Measurements from ENCODE around the gene SHC3. TPM values are rescaled to one million over a fixed set of nuclear protein-coding genes. Genes with fewer than 3 reads are reported as not detected.

SHC3 gene
- total RNA-seq, 1 donor from 2014 or later, result 0.96 TPM

DNA sequence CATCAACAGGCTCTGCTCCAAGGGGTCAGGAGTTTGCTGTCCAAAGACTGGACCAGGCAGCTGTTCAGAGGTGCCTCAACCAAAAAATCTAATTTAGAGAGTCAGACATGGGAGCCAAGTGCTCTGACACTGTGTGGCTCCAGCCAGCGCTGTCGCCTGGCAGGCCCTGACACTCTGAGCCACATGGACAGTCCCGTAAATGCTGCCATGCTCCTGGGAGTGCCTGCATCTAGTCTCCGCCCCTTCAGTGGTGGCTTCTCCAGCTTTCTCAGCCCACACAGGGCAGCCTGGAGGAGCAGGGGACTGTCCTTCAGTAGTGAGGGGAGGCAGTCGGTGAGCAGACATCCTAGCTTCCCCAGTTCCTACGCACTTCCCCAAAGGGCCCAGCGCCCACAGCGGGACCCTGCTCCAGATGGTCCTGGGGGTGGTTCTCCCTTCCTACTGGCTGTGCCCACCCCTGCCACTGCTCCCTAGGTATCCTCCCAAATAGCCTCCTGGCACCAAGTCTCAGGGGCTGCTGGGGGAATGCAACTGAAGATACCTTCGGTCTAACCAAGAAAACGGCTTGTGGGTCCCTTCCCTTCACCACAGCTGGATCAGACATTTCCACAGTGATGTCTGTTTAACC is 72.3 kb downstream of the SHC3 start:
- Histone ChIP-seq H3K9me3 (replicated peaks) (peaks cover 11% of the 10 kb centered on the region), H3K27me3 (ENCODE audit: low read depth) (no peaks in the 10 kb centered on the region), H3K4me1 (no peaks in the 10 kb centered on the region), H3K27ac (replicated peaks) (no peak overlapping the region), H3K36me3 (no peaks in the 10 kb centered on the region), H3K4me3 (no peak overlapping the region)
- TF ChIP-seq, protein P1, sequence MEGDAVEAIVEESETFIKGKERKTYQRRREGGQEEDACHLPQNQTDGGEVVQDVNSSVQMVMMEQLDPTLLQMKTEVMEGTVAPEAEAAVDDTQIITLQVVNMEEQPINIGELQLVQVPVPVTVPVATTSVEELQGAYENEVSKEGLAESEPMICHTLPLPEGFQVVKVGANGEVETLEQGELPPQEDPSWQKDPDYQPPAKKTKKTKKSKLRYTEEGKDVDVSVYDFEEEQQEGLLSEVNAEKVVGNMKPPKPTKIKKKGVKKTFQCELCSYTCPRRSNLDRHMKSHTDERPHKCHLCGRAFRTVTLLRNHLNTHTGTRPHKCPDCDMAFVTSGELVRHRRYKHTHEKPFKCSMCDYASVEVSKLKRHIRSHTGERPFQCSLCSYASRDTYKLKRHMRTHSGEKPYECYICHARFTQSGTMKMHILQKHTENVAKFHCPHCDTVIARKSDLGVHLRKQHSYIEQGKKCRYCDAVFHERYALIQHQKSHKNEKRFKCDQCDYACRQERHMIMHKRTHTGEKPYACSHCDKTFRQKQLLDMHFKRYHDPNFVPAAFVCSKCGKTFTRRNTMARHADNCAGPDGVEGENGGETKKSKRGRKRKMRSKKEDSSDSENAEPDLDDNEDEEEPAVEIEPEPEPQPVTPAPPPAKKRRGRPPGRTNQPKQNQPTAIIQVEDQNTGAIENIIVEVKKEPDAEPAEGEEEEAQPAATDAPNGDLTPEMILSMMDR (IDR thresholded peaks at IDR 0.05; ENCODE audit: borderline replicate concordance), result no peak
- no peak for DNase-seq
- intact Hi-C loops (cut with micrococcal nuclease), result no loop called here

DNA sequence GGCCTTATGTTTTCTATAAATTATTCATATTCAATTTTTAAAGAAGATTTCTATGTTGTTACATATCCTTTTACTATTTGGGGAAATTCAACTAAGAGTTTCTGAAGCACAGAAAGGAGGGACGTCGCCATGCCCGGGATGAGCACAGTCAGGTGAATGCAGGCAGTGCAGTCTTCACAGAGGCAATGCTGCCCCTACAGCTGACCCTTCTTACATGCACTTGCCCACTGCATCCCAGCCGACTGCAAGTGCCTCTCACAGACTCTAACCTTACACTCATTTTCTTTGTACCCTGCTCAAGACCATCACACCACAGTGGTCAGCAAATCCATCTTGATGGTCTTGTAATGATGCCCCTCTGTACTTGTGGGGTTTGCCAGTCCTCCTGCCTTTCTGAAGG is 73.8 kb downstream of the SHC3 start:
- H3K36me3 ChIP-seq, result no peaks in the 10 kb centered on the region
- H3K27me3 ChIP-seq (ENCODE audit: low read depth), result no peaks in the 10 kb centered on the region
- H3K4me3 ChIP-seq, result no peak overlapping the region
- H3K4me1 ChIP-seq, result no peaks in the 10 kb centered on the region
- intact Hi-C loops (cut with micrococcal nuclease), result no loop called here
- DNase-seq, result no peak
- H3K9me3 ChIP-seq (replicated peaks), result peaks cover 3% of the 10 kb centered on the region
- H3K27ac ChIP-seq (replicated peaks), result no peak overlapping the region
- TF ChIP-seq, protein P1 (IDR thresholded peaks at IDR 0.05; ENCODE audit: borderline replicate concordance), result no peak

DNA sequence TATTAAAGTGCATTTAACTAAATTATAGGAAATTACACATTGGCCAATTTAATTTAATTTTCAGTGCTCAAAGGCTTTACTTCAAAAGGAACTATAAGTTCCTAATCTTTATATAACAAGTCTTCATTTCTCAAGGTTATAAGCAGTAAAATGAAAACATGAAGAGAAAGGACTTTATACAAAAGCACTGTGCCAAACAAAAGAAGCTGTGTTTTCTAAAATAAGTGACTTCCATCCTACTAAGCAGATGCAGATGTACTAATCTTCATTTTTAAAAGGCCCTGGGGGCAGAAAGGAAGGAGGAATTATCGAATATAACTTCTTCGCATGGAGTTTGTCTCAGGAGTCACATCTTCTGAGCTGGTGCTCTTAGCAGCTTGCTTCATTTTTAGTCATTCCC is 81.4 kb downstream of the SHC3 start:
- TF ChIP-seq, protein P1 (IDR thresholded peaks at IDR 0.05; ENCODE audit: borderline replicate concordance), result no peak
- H3K4me1 ChIP-seq, result peaks cover 6% of the 10 kb centered on the region
- intact Hi-C loops (cut with micrococcal nuclease), result no loop called here
- H3K36me3 ChIP-seq, result no peaks in the 10 kb centered on the region
- peaks cover 14% of the 10 kb centered on the region for H3K9me3 ChIP-seq (replicated peaks)
- no peak overlapping the region for H3K27ac ChIP-seq (replicated peaks)
- no peak for DNase-seq
- no peak overlapping the region for H3K4me3 ChIP-seq
- H3K27me3 ChIP-seq (ENCODE audit: low read depth), result no peaks in the 10 kb centered on the region

DNA sequence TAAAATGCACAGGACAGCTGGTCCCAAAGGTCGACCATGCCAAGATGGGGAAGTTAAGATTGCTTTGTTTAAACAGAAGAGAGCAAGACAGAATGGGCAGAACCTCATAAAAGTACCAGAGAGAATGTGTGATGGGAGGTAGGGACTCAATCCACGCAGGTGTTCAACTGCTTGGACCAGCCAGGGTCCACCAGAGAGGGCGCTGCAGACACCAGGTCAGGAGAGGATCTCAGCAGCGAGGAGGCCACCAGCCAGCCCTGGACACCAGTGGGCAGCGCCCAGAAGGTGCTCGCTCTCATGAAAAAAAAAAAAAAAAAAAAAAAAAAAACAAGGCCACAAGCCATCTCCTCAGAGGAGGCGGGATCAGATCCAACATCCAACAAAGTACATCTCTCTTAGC is 81.8 kb downstream of the SHC3 start:
- DNase-seq, result no peak
- H3K27ac ChIP-seq (replicated peaks), result no peak overlapping the region
- H3K27me3 ChIP-seq (ENCODE audit: low read depth), result no peaks in the 10 kb centered on the region
- no peak overlapping the region for H3K4me3 ChIP-seq
- H3K9me3 ChIP-seq (replicated peaks), result peaks cover 14% of the 10 kb centered on the region
- intact Hi-C loops (cut with micrococcal nuclease), result no loop called here
- H3K36me3 ChIP-seq, result no peaks in the 10 kb centered on the region
- peaks cover 6% of the 10 kb centered on the region for H3K4me1 ChIP-seq
- TF ChIP-seq, protein P1 (IDR thresholded peaks at IDR 0.05; ENCODE audit: borderline replicate concordance), result no peak

DNA sequence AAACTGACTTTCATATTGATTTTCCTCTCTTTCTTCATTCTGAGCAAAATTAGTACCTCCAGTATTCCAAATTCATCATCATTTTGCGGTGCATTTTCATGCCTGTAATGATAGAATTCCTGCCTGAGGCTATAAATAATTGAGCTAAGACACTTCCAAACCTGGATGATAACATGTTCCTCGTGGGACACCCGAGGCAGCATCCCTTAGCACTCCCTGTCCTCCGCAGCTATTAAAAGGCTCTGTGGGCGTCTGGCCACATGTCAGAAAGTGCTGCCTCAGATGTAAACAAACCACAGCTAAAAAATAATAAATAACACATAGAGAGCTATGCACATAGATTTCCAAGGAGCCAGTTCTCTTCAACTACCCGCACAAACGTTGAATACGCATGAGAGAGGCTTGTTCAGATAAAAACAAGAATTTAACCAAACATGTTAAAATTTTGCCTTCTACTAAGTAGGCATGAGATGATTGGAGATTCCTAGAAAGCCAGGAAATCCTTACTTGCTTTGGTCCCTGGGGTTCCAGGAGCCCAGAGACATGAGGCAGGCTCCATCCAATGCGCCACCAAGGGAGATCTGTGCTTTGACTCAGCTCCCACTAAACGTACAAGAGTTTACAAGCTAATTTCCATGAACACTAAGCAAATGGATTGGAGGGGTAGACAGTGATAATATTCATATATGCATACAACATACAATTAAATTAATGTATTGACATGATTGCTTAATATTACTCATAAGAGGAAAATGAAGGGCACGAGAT is 82.7 kb downstream of the SHC3 start:
- Histone ChIP-seq H3K27me3 (ENCODE audit: low read depth) (no peaks in the 10 kb centered on the region), H3K9me3 (replicated peaks) (peaks cover 14% of the 10 kb centered on the region), H3K36me3 (no peaks in the 10 kb centered on the region), H3K4me1 (peaks cover 6% of the 10 kb centered on the region), H3K27ac (replicated peaks) (no peak overlapping the region), H3K4me3 (no peak overlapping the region)
- DNase-seq, result no peak
- TF ChIP-seq, protein P1 (IDR thresholded peaks at IDR 0.05; ENCODE audit: borderline replicate concordance), result no peak
- intact Hi-C loops (cut with micrococcal nuclease), result no loop called here
